Measurements from ENCODE around the gene PTPRH. TPM values are rescaled to one million over a fixed set of nuclear protein-coding genes. Genes with fewer than 3 reads are reported as not detected.
A peak's percentile ranks its signal among the peaks of the same experiment; 100 is the strongest.
"Not testable (repeated sequence)": the region's sequence is repeated elsewhere in the genome, so short reads cannot be mapped to it uniquely, and the experiment has no call there.

PTPRH gene
- total RNA-seq, 5 donors from 2014 or later (not counting 1 experiment from before 2014, with no cell fraction given): 0.16 to 1.1 (median 0.51) TPM; not detected in 2

DNA sequence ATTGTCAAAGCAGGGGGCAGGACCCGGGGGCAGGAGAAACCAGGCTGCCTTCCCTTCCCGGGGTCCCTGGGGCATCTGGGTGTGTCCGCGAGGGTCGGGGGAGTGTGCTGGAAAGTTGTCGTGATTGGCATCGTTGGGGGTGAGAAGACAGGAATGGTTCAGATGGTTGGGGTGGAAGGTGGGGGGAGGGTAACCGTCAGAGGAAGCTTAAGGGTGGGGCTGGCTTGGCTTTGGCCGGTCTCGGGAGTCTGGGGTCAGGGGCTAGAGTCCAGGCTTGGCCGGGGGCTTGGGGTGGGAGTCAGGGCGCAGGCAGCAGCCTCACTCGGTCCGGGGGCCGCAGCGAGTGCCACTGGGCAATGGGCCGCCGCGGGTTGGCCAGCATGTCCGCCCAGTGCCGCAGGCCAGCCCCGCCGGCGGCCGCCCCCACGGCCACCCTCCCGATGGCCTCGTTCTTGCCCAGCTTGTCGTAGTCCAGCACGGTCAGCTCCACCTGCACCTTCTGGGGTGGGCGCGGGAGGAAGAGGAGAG, 36.1 kb downstream of the PTPRH start:
- ATAC-seq (replicated peaks in 1 of 4) (no peak), DNase-seq (no peak)
- peak overlapping the region; percentile 34 to 60 for H3K4me3 ChIP-seq (ENCODE audit: control insufficient read depth in 1 of 2, extremely low read depth in 1 of 2, low read length in 1 of 2)
- H3K36me3 ChIP-seq (ENCODE audit: control insufficient read depth in 2 of 2, extremely low read depth in 1 of 2, insufficient read depth in 1 of 2, low read length in 1 of 2): no peaks in the 10 kb centered on the region
- H3K9me3 ChIP-seq: no peaks in the 10 kb centered on the region
- WGBS (ENCODE audit: insufficient coverage): 3% methylated on average over 32 of the region's 32 CpGs
- peaks cover 72 to 89% of the 10 kb centered on the region in 2 donors for H3K27me3 Mint-ChIP-seq
- H3K27ac ChIP-seq (ENCODE audit: low read length): no peak overlapping the region
- ChIA-PET CTCF (no interaction called here), POLR2A (interaction anchor here in 1 of 2 donors (0.6 kb wide), 1 partner anchor 453 kb away, joined by 7 read pairs; no protein-coding TSS in a partner anchor)
- H3K4me1 Mint-ChIP-seq: peaks cover 13 to 19% (median 19%) of the 10 kb centered on the region in 3 donors
- H3K4me3 Mint-ChIP-seq: peak overlapping the region in 2 of 3 donors; percentile 46 to 75
- no peaks in the 10 kb centered on the region for H3K36me3 Mint-ChIP-seq
- no peaks in the 10 kb centered on the region for H3K9me3 Mint-ChIP-seq
- peaks cover 15 to 91% of the 10 kb centered on the region in 2 experiments for H3K27me3 ChIP-seq (replicated peaks in 1 of 2; ENCODE audit: control insufficient read depth in 2 of 2, extremely low read depth in 1 of 2, insufficient read depth in 2 of 2, low read length in 1 of 2)
- H3K4me1 ChIP-seq (ENCODE audit: control insufficient read depth in 1 of 2, extremely low read depth in 1 of 2, insufficient read depth in 2 of 2, low read length in 2 of 2): peaks cover 2 to 23% of the 10 kb centered on the region in 2 experiments
- no peak overlapping the region for H3K27ac Mint-ChIP-seq

DNA sequence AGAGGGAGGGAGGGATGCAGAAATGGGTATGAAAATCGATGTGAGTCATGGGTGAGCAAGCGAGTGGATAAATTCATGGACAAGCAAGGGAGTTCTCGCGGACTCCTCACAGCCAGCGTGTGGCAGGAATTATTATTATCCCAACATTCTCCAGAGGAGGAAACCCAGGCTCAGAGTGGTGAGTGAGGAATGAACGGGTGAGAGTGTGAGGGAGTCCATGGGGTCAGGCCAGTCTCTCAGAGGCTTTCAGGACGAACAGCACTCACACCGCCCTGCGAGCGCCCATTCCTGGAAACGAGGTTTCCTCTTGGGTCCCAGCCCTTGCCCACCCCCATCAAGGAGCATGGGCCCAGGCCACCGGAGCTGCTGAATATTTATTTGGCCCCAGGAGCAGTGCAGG, 36.6 kb downstream of the PTPRH start:
- peaks cover 13 to 17% (median 16%) of the 10 kb centered on the region in 3 donors for H3K4me1 Mint-ChIP-seq
- H3K4me3 Mint-ChIP-seq: peak overlapping the region; percentile 39 to 75 (median 41)
- Histone ChIP-seq H3K4me1 (ENCODE audit: control insufficient read depth in 1 of 2, extremely low read depth in 1 of 2, insufficient read depth in 2 of 2, low read length in 2 of 2) (peaks cover 2 to 23% of the 10 kb centered on the region in 2 experiments), H3K27ac (ENCODE audit: low read length) (no peak overlapping the region), H3K36me3 (ENCODE audit: control insufficient read depth in 2 of 2, extremely low read depth in 1 of 2, insufficient read depth in 1 of 2, low read length in 1 of 2) (no peaks in the 10 kb centered on the region), H3K27me3 (replicated peaks in 1 of 2; ENCODE audit: control insufficient read depth in 2 of 2, extremely low read depth in 1 of 2, insufficient read depth in 2 of 2, low read length in 1 of 2) (peaks cover 15 to 91% of the 10 kb centered on the region in 2 experiments), H3K4me3 (ENCODE audit: control insufficient read depth in 1 of 2, extremely low read depth in 1 of 2, low read length in 1 of 2) (no peak overlapping the region), H3K9me3 (no peaks in the 10 kb centered on the region)
- H3K27me3 Mint-ChIP-seq: peaks cover 68 to 88% of the 10 kb centered on the region in 2 donors
- H3K9me3 Mint-ChIP-seq: no peaks in the 10 kb centered on the region
- POLR2A ChIA-PET: no interaction called here
- no peak for DNase-seq
- 0% methylated on average over 1 of the region's 12 CpGs for WGBS (ENCODE audit: insufficient coverage)
- CTCF ChIA-PET: no interaction called here
- no peak for ATAC-seq (replicated peaks in 1 of 4)
- H3K36me3 Mint-ChIP-seq: no peaks in the 10 kb centered on the region
- H3K27ac Mint-ChIP-seq: no peak overlapping the region

- CTCF ChIA-PET: interaction anchor here in 1 of 2 donors (0.7 kb wide), 1 partner anchor 11 kb away, joined by 3 read pairs; no protein-coding TSS in a partner anchor
- H3K9me3 Mint-ChIP-seq; H3K4me3 ChIP-seq (ENCODE audit: control insufficient read depth in 1 of 2, extremely low read depth in 1 of 2, low read length in 1 of 2); H3K36me3 ChIP-seq (ENCODE audit: control insufficient read depth in 2 of 2, extremely low read depth in 1 of 2, insufficient read depth in 1 of 2, low read length in 1 of 2); POLR2A ChIA-PET; H3K27ac Mint-ChIP-seq; H3K27ac ChIP-seq (ENCODE audit: low read length); DNase-seq; H3K9me3 ChIP-seq; ATAC-seq (replicated peaks in 1 of 4); H3K36me3 Mint-ChIP-seq: not testable (repeated sequence)
- Histone ChIP-seq H3K27me3 (replicated peaks in 1 of 2; ENCODE audit: control insufficient read depth in 2 of 2, extremely low read depth in 1 of 2, insufficient read depth in 2 of 2, low read length in 1 of 2) (peaks cover 15 to 91% of the 10 kb centered on the region in 2 experiments), H3K4me1 (ENCODE audit: control insufficient read depth in 1 of 2, extremely low read depth in 1 of 2, insufficient read depth in 2 of 2, low read length in 2 of 2) (peaks cover 2 to 26% of the 10 kb centered on the region in 2 experiments)
- H3K27me3 Mint-ChIP-seq: peaks cover 65 to 88% of the 10 kb centered on the region in 2 donors
- H3K4me1 Mint-ChIP-seq: peaks cover 13 to 19% (median 17%) of the 10 kb centered on the region in 3 donors
- no CpG with 5 or more reads among the region's 9 CpGs for WGBS (ENCODE audit: insufficient coverage)
- H3K4me3 Mint-ChIP-seq: peak overlapping the region in 2 of 3 donors; percentile 41 to 75
Observed at GRCh38 chr19:55172318-55172717, 37.0 kb downstream of the PTPRH start.

- Histone ChIP-seq H3K4me1 (ENCODE audit: control insufficient read depth in 1 of 2, extremely low read depth in 1 of 2, insufficient read depth in 2 of 2, low read length in 2 of 2) (peaks cover 2 to 35% of the 10 kb centered on the region in 2 experiments), H3K4me3 (ENCODE audit: control insufficient read depth in 1 of 2, extremely low read depth in 1 of 2, low read length in 1 of 2) (no peak overlapping the region), H3K27me3 (replicated peaks in 1 of 2; ENCODE audit: control insufficient read depth in 2 of 2, extremely low read depth in 1 of 2, insufficient read depth in 2 of 2, low read length in 1 of 2) (peaks cover 12 to 91% of the 10 kb centered on the region in 2 experiments), H3K27ac (ENCODE audit: low read length) (no peak overlapping the region), H3K36me3 (ENCODE audit: control insufficient read depth in 2 of 2, extremely low read depth in 1 of 2, insufficient read depth in 1 of 2, low read length in 1 of 2) (no peaks in the 10 kb centered on the region), H3K9me3 (no peaks in the 10 kb centered on the region)
- no peak for DNase-seq
- WGBS (ENCODE audit: insufficient coverage): no CpG with 5 or more reads among the region's 5 CpGs
- ChIA-PET POLR2A (no interaction called here), CTCF (interaction anchor here in 1 of 2 donors (0.6 kb wide), 1 partner anchor 453 kb away, joined by 4 read pairs; the partner anchor contains the start of gene ZNF784)
- peaks cover 68 to 88% of the 10 kb centered on the region in 2 donors for H3K27me3 Mint-ChIP-seq
- no peak for ATAC-seq (replicated peaks in 1 of 4)
- no peaks in the 10 kb centered on the region for H3K36me3 Mint-ChIP-seq
- H3K4me3 Mint-ChIP-seq: peak overlapping the region in 1 of 3 donors; percentile 75
- H3K27ac Mint-ChIP-seq: peak overlapping the region in 1 of 2 donors; percentile 46
- no peaks in the 10 kb centered on the region for H3K9me3 Mint-ChIP-seq
- peaks cover 21 to 27% (median 25%) of the 10 kb centered on the region in 3 donors for H3K4me1 Mint-ChIP-seq
Observed at GRCh38 chr19:55171440-55171839, 37.9 kb downstream of the PTPRH start.

DNA sequence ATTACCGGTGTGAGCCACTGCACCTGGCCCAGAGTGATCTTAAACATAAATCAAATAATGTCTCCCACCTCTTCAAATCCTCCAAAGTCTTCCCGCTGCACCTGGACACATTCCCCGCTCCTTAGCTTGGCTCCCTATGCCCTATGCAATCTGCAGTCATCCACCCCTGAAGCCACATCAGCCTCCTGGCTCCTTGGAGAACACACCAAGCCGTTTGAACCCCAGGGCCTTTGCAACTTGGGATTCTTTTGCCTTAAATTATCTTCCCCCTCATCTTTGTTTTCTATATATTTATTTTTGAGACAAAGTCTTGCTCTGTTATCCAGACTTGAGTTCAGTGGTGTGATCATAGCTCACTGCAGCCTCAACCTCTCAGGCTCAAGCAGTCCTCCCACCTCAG, 40.2 kb downstream of the PTPRH start:
- Mint-ChIP-seq H3K4me3 (no peak overlapping the region), H3K4me1 (peaks cover 22 to 28% (median 26%) of the 10 kb centered on the region in 3 donors), H3K27me3 (peaks cover 64 to 81% of the 10 kb centered on the region in 2 donors), H3K27ac (no peak overlapping the region), H3K9me3 (no peaks in the 10 kb centered on the region), H3K36me3 (no peaks in the 10 kb centered on the region)
- Histone ChIP-seq H3K4me3 (ENCODE audit: control insufficient read depth in 1 of 2, extremely low read depth in 1 of 2, low read length in 1 of 2) (no peak overlapping the region), H3K4me1 (ENCODE audit: control insufficient read depth in 1 of 2, extremely low read depth in 1 of 2, insufficient read depth in 2 of 2, low read length in 2 of 2) (peaks cover 2 to 35% of the 10 kb centered on the region in 2 experiments), H3K27me3 (replicated peaks in 1 of 2; ENCODE audit: control insufficient read depth in 2 of 2, extremely low read depth in 1 of 2, insufficient read depth in 2 of 2, low read length in 1 of 2) (peaks cover 15 to 93% of the 10 kb centered on the region in 2 experiments), H3K27ac (ENCODE audit: low read length) (no peak overlapping the region), H3K36me3 (ENCODE audit: control insufficient read depth in 2 of 2, extremely low read depth in 1 of 2, insufficient read depth in 1 of 2, low read length in 1 of 2) (no peaks in the 10 kb centered on the region), H3K9me3 (no peaks in the 10 kb centered on the region)
- CTCF ChIA-PET: no interaction called here
- no peak for ATAC-seq (replicated peaks in 1 of 4)
- no peak for DNase-seq
- POLR2A ChIA-PET: no interaction called here
- 76% methylated on average over 3 of the region's 4 CpGs for WGBS (ENCODE audit: insufficient coverage)

DNA sequence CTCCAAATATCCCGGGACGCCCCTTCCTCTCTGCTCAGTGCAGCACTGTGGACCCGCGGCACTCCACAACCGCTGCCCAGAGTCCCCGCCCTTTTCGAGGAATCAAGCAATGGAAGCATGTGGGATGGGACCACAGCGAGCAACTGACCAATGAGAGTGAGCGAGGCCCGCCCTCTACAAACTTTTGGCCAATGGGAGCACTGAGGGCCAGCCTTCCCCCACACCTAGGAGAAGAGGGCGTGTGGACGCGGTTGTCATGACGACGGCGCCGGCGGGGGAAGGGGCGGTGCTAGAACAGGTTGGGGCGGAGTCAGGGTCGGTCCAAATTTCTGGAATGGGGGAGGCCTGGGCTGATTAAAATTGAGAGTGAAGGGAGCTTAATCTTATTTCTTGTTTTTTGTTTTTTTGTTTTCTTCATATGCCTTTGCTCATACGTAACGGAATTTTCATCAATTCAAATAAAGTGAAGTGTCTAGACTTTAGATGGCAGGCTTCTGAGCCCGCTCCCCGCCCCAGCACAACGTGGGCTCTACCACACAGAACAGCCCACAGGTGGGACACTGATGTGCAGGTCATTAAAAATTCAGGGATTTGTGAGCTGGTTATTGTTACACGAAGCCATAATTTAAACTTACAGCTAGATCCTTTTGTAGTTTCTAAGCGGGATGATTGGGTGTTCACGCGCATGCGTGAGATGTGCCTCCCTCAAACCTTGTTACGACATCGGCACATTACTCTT, 42.6 kb downstream of the PTPRH start, which contains the start of gene DNAAF3:
DNAAF3 (minus strand) TSS at position 84 of the 739 bp plus-strand sequence. CDS start 200 bp downstream, outside the sequence.
- Histone ChIP-seq H3K27ac (ENCODE audit: low read length) (no peak within 1 kb of the TSS), H3K36me3 (ENCODE audit: control insufficient read depth in 2 of 2, extremely low read depth in 1 of 2, insufficient read depth in 1 of 2, low read length in 1 of 2) (no peaks in the 10 kb centered on the region), H3K4me3 (ENCODE audit: control insufficient read depth in 1 of 2, extremely low read depth in 1 of 2, low read length in 1 of 2) (peak within 1 kb of the TSS in 1 of 2 donors; percentile 32), H3K9me3 (no peaks in the 10 kb centered on the region), H3K27me3 (replicated peaks in 1 of 2; ENCODE audit: control insufficient read depth in 2 of 2, extremely low read depth in 1 of 2, insufficient read depth in 2 of 2, low read length in 1 of 2) (peaks cover 15 to 89% of the 10 kb centered on the region in 2 experiments), H3K4me1 (ENCODE audit: control insufficient read depth in 1 of 2, extremely low read depth in 1 of 2, insufficient read depth in 2 of 2, low read length in 2 of 2) (peaks cover 0 to 20% of the 10 kb centered on the region in 2 experiments)
- ATAC-seq (replicated peaks in 1 of 4): peak; percentile 65 to 86 (median 77)
- H3K36me3 Mint-ChIP-seq: no peaks in the 10 kb centered on the region
- peaks cover 14 to 15% (median 14%) of the 10 kb centered on the region in 3 donors for H3K4me1 Mint-ChIP-seq
- ChIA-PET CTCF (interaction anchor here in 1 of 2 donors (0.6 kb wide), 1 partner anchor 109 kb away, joined by 4 read pairs; no protein-coding TSS in a partner anchor), POLR2A (no interaction called here)
- no peaks in the 10 kb centered on the region for H3K9me3 Mint-ChIP-seq
- peak in 32 of 35 experiments; percentile 12 to 75 (median 48) for DNase-seq
- H3K4me3 Mint-ChIP-seq: peak within 1 kb of the TSS in 2 of 3 donors; percentile 54 to 80
- 2% methylated on average over 11 of the region's 33 CpGs for WGBS (ENCODE audit: insufficient coverage)
- H3K27me3 Mint-ChIP-seq: peaks cover 48 to 76% of the 10 kb centered on the region in 2 donors
- peak within 1 kb of the TSS in 1 of 2 donors; percentile 39 for H3K27ac Mint-ChIP-seq

All from T-cell (primary cell).